Naive thymus-derived CD4-positive, alpha-beta T cell (primary cell): ENCODE data around the gene TECPR1. TPM values are rescaled to one million over a fixed set of nuclear protein-coding genes. Genes with fewer than 3 reads are reported as not detected.

ENCODE experiments used
- ATAC-seq: fragments of 150-1000 bp; cut with Tn5 transposase; 2 replicates; pipeline ENCODE4 v1.10.0; 2021; ENCODE audit warnings: mild to moderate bottlenecking, moderate library complexity
- CTCF ChIA-PET: fragments of 350-600 bp; sonication (Branson Sonifier 250); formaldehyde crosslinking; loops from one replicate; lab custom pipeline; 2021; ENCODE audit warnings: antibody characterized with exemption; lab: Charles Lee
- POLR2A ChIA-PET: fragments of 350-600 bp; sonication (Branson Sonifier 250); formaldehyde crosslinking; loops from one replicate; lab custom pipeline; 2021; ENCODE audit warnings: antibody characterized with exemption, inconsistent platforms; lab: Charles Lee
- DNase-seq, 9 donors: peaks; one replicate each; pipeline versions ENCODE4 v3.0.0 to v3.0.0-alpha.2; 2020 to 2022; ENCODE audit warnings: mixed read lengths in 1 of 9
- H3K27ac ChIP-seq: one replicate; pipeline ENCODE4 v1.7.0; 2013; ENCODE audit warnings: mild to moderate bottlenecking, low read depth, low read length, moderate library complexity
- H3K27me3 ChIP-seq, 2 donors: one replicate each; pipeline ENCODE4 v1.7.0; 2013; ENCODE audit warnings: low read length in 2 of 2, mild to moderate bottlenecking in 2 of 2, moderate library complexity in 2 of 2; ENCODE audit not compliant: control insufficient read depth in 2 of 2, insufficient read depth in 2 of 2
- H3K36me3 ChIP-seq, 3 experiments: 1 replicate in 2 of 3; 2 replicates in 1 of 3; pipeline ENCODE4 v1.7.0; 2013; ENCODE audit warnings: low read length in 3 of 3, mild to moderate bottlenecking in 3 of 3, moderate library complexity in 1 of 3; ENCODE audit not compliant: insufficient read depth in 3 of 3, control insufficient read depth in 2 of 3
- H3K4me1 ChIP-seq, 2 donors: one replicate each; pipeline ENCODE4 v1.7.0; 2013; ENCODE audit warnings: low read length in 2 of 2, mild to moderate bottlenecking in 2 of 2, moderate library complexity in 1 of 2; ENCODE audit not compliant: control insufficient read depth in 2 of 2, insufficient read depth in 2 of 2
- H3K4me3 ChIP-seq: 2 replicates; pipeline ENCODE4 v1.7.0; 2013; ENCODE audit warnings: mild to moderate bottlenecking, low read length
- H3K9me3 ChIP-seq, 3 experiments: 1 replicate in 2 of 3; 2 replicates in 1 of 3; pipeline ENCODE4 v1.7.0; 2013; ENCODE audit warnings: low read length in 3 of 3; ENCODE audit not compliant: control insufficient read depth in 2 of 3
- H3K27ac Mint-ChIP-seq, 9 donors: one replicate each; pipeline ENCODE4 v1.8.0; 2020 to 2022; ENCODE audit warnings: mixed read lengths in 9 of 9, mild to moderate bottlenecking in 8 of 9, moderate library complexity in 5 of 9, inconsistent platforms in 2 of 9
- H3K27me3 Mint-ChIP-seq, 5 donors: one replicate each; pipeline ENCODE4 v1.8.0; 2021 to 2022; ENCODE audit warnings: mixed read lengths in 5 of 5, mild to moderate bottlenecking in 1 of 5
- H3K36me3 Mint-ChIP-seq, 5 donors: one replicate each; pipeline ENCODE4 v1.8.0; 2020 to 2022; ENCODE audit warnings: mixed read lengths in 5 of 5, mild to moderate bottlenecking in 3 of 5, inconsistent platforms in 1 of 5
- H3K4me1 Mint-ChIP-seq, 7 donors: one replicate each; pipeline ENCODE4 v1.8.0; 2020 to 2022; ENCODE audit warnings: mixed read lengths in 7 of 7, mild to moderate bottlenecking in 3 of 7, inconsistent platforms in 1 of 7
- H3K4me3 Mint-ChIP-seq, 10 donors: one replicate each; pipeline ENCODE4 v1.8.0; 2020 to 2022; ENCODE audit warnings: mild to moderate bottlenecking in 10 of 10, mixed read lengths in 10 of 10, moderate library complexity in 6 of 10, inconsistent platforms in 2 of 10
- H3K9me3 Mint-ChIP-seq, 11 donors: one replicate each; pipeline ENCODE4 v1.8.0; 2020 to 2022; ENCODE audit warnings: mixed read lengths in 11 of 11, mild to moderate bottlenecking in 4 of 11, inconsistent platforms in 1 of 11, moderate library complexity in 1 of 11
- intact Hi-C, 2 donors: fragments of 100-400 bp; cut with micrococcal nuclease; formaldehyde crosslinking; loops; one replicate each; pipeline ENCODE4 v1.15.1; 2023
- polyA plus RNA-seq, 2 donors: library from polyadenylated mRNA; unstranded; fragments of 300-500 nt; fragmentation: Illumina TruSeq; gene quantifications; one replicate each; pipeline ENCODE4 v1.2.3, GENCODE V29; 2021
- total RNA-seq, 6 experiments: library from RNA in 5 of 6; stranded (reverse) in 5 of 6; gene quantifications; 1 replicate in 5 of 6; 2 replicates in 1 of 6; pipeline ENCODE4 v1.2.3 and lab custom pipeline; 2021 to 2026

TECPR1 gene
- total and polyA plus RNA-seq, 7 experiments from 2014 or later: 21.0 to 203 (median 119) TPM

DNA sequence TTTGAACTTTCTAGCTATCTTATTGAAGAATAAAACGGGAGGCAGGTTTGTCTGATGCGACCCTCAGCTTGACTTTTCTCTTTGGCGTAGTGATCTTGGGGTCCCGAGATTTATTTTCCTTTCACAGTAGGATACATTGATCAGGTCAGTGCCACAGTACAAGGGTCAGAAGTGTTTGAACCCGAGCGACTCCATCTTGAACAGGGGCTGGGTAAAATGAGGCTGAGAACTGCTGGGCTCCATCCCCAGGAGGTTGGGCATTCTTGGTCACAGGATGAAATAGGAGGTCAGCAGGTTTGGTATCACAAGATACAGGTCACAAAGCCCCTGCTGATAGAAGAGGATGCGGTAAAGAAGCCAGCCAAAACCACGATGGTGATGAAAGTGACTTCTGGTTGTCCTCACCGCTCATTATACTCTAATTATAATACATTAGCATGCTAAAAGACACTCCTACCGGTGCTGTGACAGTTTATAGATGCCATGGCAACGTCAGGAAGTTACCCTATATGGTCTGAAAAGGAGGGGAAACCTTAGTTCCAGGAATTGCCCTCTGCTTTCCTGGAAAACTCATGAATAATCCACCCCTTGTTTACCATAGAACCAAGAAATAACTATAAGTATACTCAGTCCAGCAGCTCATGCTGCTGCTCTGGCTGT is 3.0 kb upstream of the TECPR1 start:
- Histone ChIP-seq H3K4me3 (no peak overlapping the region), H3K4me1 (peaks cover 10 to 21% of the 10 kb centered on the region in 2 donors), H3K27ac (no peak overlapping the region), H3K36me3 (peaks cover 0 to 33% (median 0%) of the 10 kb centered on the region in 3 experiments), H3K9me3 (no peaks in the 10 kb centered on the region), H3K27me3 (no peaks in the 10 kb centered on the region)
- H3K9me3 Mint-ChIP-seq: peaks cover 0 to 2% (median 0%) of the 10 kb centered on the region in 11 donors
- H3K27ac Mint-ChIP-seq: peak overlapping the region in 7 of 9 donors; percentile 49 to 87 (median 68)
- intact Hi-C loops: loop anchor here in 1 of 2 donors (5.0 kb wide), 3 partner anchors 233 to 383 kb away; partner anchors contain the start of gene ASNS
- peaks cover 24 to 52% (median 46%) of the 10 kb centered on the region in 7 donors for H3K4me1 Mint-ChIP-seq
- POLR2A ChIA-PET: interaction anchor here (0.7 to 6.7 kb wide), 3 partner anchors 12 to 25 kb away, joined by 3 to 106 read pairs (median 3); partner anchors contain the start of gene BRI3
- peak in 2 of 9 donors; percentile 32 to 34 for DNase-seq
- no peak for ATAC-seq
- peaks cover 5 to 33% (median 15%) of the 10 kb centered on the region in 5 donors for H3K36me3 Mint-ChIP-seq
- no peaks in the 10 kb centered on the region for H3K27me3 Mint-ChIP-seq
- peak overlapping the region in 4 of 10 donors; percentile 9 to 45 (median 28) for H3K4me3 Mint-ChIP-seq
- CTCF ChIA-PET: no interaction called here

DNA sequence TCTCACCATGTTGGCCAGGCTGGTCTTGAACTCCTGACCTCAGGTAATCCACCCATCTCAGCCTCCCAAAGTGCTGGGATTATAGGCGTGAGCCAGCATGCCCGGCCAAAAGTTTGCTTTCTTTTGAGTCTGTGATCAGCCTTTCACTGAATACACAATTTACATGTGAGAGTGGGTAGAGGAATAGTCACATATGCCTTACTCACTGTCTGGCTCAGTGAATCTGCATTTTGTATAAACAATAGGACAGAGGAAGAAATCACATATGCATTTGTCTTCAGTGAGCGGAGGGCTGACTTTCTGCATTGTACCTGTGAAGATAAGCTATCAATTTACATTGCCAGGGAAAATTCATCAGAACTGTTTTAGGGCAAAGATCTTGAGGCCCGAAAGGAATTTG is 2.5 kb upstream of the TECPR1 start:
- peaks cover 24 to 58% (median 49%) of the 10 kb centered on the region in 7 donors for H3K4me1 Mint-ChIP-seq
- H3K27ac Mint-ChIP-seq: peak overlapping the region in 6 of 9 donors; percentile 49 to 87 (median 70)
- peaks cover 0 to 33% (median 0%) of the 10 kb centered on the region in 3 experiments for H3K36me3 ChIP-seq
- ATAC-seq (no peak), DNase-seq (no peak)
- peaks cover 0 to 2% (median 0%) of the 10 kb centered on the region in 11 donors for H3K9me3 Mint-ChIP-seq
- no peaks in the 10 kb centered on the region for H3K9me3 ChIP-seq
- ChIA-PET CTCF (interaction anchor here (1.2 kb wide), 1 partner anchor 12 kb away, joined by 4 read pairs; no protein-coding TSS in a partner anchor), POLR2A (interaction anchor here (0.7 to 6.7 kb wide), 3 partner anchors 13 to 25 kb away, joined by 3 to 106 read pairs (median 5); partner anchors contain the start of gene BRI3)
- intact Hi-C loops: loop anchor here in 1 of 2 donors (5.0 kb wide), 3 partner anchors 232 to 382 kb away; partner anchors contain the start of gene ASNS
- no peaks in the 10 kb centered on the region for H3K27me3 Mint-ChIP-seq
- H3K4me3 Mint-ChIP-seq: peak overlapping the region in 2 of 10 donors; percentile 11 to 45
- peaks cover 5 to 37% (median 15%) of the 10 kb centered on the region in 5 donors for H3K36me3 Mint-ChIP-seq
- H3K27me3 ChIP-seq: no peaks in the 10 kb centered on the region
- no peak overlapping the region for H3K27ac ChIP-seq
- no peak overlapping the region for H3K4me3 ChIP-seq
- H3K4me1 ChIP-seq: peaks cover 15 to 27% of the 10 kb centered on the region in 2 donors

DNA sequence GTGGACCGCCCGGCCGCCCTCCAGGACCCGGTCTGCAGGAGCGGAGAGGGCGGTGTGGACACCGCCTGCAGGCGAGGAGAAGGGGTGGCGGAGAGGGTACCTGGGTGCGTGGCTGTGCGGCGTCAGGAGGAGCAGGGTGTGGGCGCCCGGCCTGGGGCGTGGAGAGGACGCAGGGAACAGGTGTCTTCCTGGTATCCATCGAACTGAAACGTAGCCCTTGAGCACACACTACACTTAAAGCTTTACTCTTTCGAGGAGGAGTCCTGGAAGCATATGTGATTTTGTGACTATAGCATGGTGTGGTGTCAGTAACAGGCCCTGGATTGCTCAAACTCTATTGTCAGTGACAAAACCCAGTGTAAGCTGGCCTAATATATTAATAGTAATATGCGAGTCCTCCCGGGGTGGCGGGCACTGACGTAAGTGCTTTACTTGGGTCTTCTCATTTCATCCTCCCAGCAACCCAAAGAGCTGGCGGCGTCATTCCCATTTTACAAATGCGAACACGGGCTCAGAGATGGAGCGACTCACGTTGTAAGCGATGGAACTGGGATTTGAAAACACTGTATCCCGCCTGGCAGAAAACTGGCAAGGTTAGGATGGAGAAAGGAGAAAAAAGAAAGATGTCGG is 508 bp upstream of the TECPR1 start:
- ATAC-seq: peak; percentile 20
- POLR2A ChIA-PET: interaction anchor here (0.6 to 6.7 kb wide), 6 partner anchors 9 to 1323 kb away, joined by 3 to 106 read pairs (median 4); partner anchors contain the start of genes BHLHA15 and BRI3

DNA sequence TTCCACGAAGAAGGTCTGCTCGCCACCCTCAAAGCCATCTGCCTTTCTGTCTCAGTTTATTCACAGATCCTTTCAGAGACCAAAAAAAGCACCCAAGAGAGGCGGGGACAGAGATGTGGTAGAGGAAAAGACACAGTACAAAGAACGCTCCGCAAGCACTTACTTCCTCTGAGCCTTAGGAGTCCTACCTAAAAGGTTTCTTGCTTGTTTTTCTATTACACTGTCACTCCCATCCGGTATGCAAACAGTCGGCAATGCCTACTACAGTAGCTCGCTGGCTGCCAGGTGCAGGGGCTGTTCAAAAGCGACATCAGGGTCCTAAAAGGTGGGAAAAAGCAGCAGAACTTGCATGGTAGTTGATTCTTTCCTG is 816 bp downstream of the TECPR1 start:
- Mint-ChIP-seq H3K27me3 (no peaks in the 10 kb centered on the region), H3K4me3 (peak overlapping the region; percentile 88 to 98 (median 94)), H3K36me3 (peaks cover 5 to 28% (median 15%) of the 10 kb centered on the region in 5 donors), H3K27ac (peak overlapping the region; percentile 90 to 100 (median 99)), H3K4me1 (peaks cover 41 to 74% (median 58%) of the 10 kb centered on the region in 7 donors), H3K9me3 (peaks cover 0 to 2% (median 0%) of the 10 kb centered on the region in 11 donors)
- Histone ChIP-seq H3K9me3 (no peaks in the 10 kb centered on the region), H3K4me3 (peak overlapping the region; percentile 91), H3K27me3 (no peaks in the 10 kb centered on the region), H3K27ac (peak overlapping the region; percentile 83), H3K4me1 (peaks cover 38 to 40% of the 10 kb centered on the region in 2 donors), H3K36me3 (peaks cover 0 to 23% (median 0%) of the 10 kb centered on the region in 3 experiments)
- DNase-seq (peak; percentile 25 to 90 (median 85)), ATAC-seq (peak; percentile 77)
- POLR2A ChIA-PET: interaction anchor here (0.6 to 6.7 kb wide), 21 partner anchors 9 to 627 kb away, joined by 3 to 106 read pairs (median 5); partner anchors contain the start of genes ASNS, BHLHA15, BRI3 and LMTK2
- intact Hi-C loops: loop anchor here (1.0 to 5.0 kb wide), 13 partner anchors 10 to 628 kb away; partner anchors contain the start of genes BRI3 (in 2 of the 2), ASNS (in 1 of the 2), BAIAP2L1 (in 1 of the 2) and BHLHA15 (in 1 of the 2)
- CTCF ChIA-PET: interaction anchor here (1.0 to 1.4 kb wide), 3 partner anchors 29 to 49 kb away, joined by 3 to 4 read pairs (median 3); no protein-coding TSS in a partner anchor

More for the DNA sequence above, 508 bp upstream of the TECPR1 start:
- H3K27ac Mint-ChIP-seq: peak overlapping the region; percentile 90 to 100 (median 99)
- Histone ChIP-seq H3K36me3 (peaks cover 0 to 33% (median 0%) of the 10 kb centered on the region in 3 experiments), H3K27ac (peak overlapping the region; percentile 83), H3K4me1 (peaks cover 35 to 38% of the 10 kb centered on the region in 2 donors), H3K4me3 (peak overlapping the region; percentile 91), H3K27me3 (no peaks in the 10 kb centered on the region), H3K9me3 (no peaks in the 10 kb centered on the region)
- peak overlapping the region; percentile 88 to 98 (median 94) for H3K4me3 Mint-ChIP-seq
- peaks cover 5 to 38% (median 21%) of the 10 kb centered on the region in 5 donors for H3K36me3 Mint-ChIP-seq
- H3K4me1 Mint-ChIP-seq: peaks cover 40 to 73% (median 60%) of the 10 kb centered on the region in 7 donors
- intact Hi-C loops: loop anchor here (1.0 to 5.0 kb wide), 5 partner anchors 146 to 627 kb away; partner anchors contain the start of genes ASNS (in 1 of the 2) and LMTK2 (in 1 of the 2)
- peaks cover 0 to 2% (median 0%) of the 10 kb centered on the region in 11 donors for H3K9me3 Mint-ChIP-seq
- CTCF ChIA-PET: no interaction called here
- no peaks in the 10 kb centered on the region for H3K27me3 Mint-ChIP-seq
- DNase-seq: no peak

DNA sequence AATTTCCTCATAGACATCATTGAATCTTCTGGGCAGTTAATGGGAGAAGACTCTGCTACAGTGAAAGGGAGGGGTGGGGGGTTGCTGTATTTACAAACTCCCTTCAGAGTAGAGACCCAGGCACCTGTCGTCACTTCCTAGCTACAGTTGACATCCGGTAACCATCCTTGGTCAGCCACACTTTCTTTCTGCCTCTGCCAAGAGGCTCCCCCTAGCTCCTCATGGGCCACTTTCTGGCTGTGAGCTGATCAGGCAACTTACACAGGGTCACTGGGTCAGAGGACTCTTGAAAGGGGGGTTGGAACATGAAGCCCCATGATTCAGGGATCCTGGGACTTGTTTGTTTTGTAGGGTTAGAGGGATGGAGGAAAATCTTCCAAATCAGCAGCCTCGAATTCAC is 1.2 kb downstream of the TECPR1 start:
- peak overlapping the region; percentile 90 to 100 (median 99) for H3K27ac Mint-ChIP-seq
- no peaks in the 10 kb centered on the region for H3K27me3 ChIP-seq
- POLR2A ChIA-PET: interaction anchor here (0.6 to 6.7 kb wide), 23 partner anchors 9 to 1249 kb away, joined by 3 to 106 read pairs (median 5); partner anchors contain the start of genes ASNS, BHLHA15, BRI3 and LMTK2
- H3K9me3 Mint-ChIP-seq: peaks cover 0 to 2% (median 0%) of the 10 kb centered on the region in 11 donors
- H3K27me3 Mint-ChIP-seq: no peaks in the 10 kb centered on the region
- peak overlapping the region; percentile 91 for H3K4me3 ChIP-seq
- peaks cover 41 to 73% (median 59%) of the 10 kb centered on the region in 7 donors for H3K4me1 Mint-ChIP-seq
- DNase-seq (peak in 8 of 9 donors; percentile 42 to 76 (median 69)), ATAC-seq (peak; percentile 40)
- H3K36me3 Mint-ChIP-seq: peaks cover 5 to 27% (median 15%) of the 10 kb centered on the region in 5 donors
- H3K4me1 ChIP-seq: peaks cover 38 to 40% of the 10 kb centered on the region in 2 donors
- intact Hi-C loops: loop anchor here (1.0 to 5.0 kb wide), 13 partner anchors 9 to 629 kb away; partner anchors contain the start of genes BRI3 (in 2 of the 2), ASNS (in 1 of the 2), BAIAP2L1 (in 1 of the 2) and BHLHA15 (in 1 of the 2)
- H3K4me3 Mint-ChIP-seq: peak overlapping the region; percentile 88 to 98 (median 94)
- H3K36me3 ChIP-seq: peaks cover 0 to 25% (median 0%) of the 10 kb centered on the region in 3 experiments
- H3K27ac ChIP-seq: peak overlapping the region; percentile 83
- H3K9me3 ChIP-seq: no peaks in the 10 kb centered on the region
- CTCF ChIA-PET: interaction anchor here (1.0 to 1.4 kb wide), 4 partner anchors 30 to 48 kb away, joined by 3 to 4 read pairs (median 3); partner anchors contain the start of gene BHLHA15
